Stimulated activated CD8-positive, alpha-beta memory T cell treated with anti-CD3 and anti-CD28 coated beads, Interleukin-4, amount 100 ng/mL, for 1 hour (primary cell): Measurements from ENCODE around the gene URM1.
A peak's percentile ranks its signal among the peaks of the same experiment; 100 is the strongest.
"Not testable (repeated sequence)": the region's sequence is repeated elsewhere in the genome, so short reads cannot be mapped to it uniquely, and the experiment has no call there.

Source experiments
- DNase-seq, 2 donors: peaks; one replicate each; pipeline ENCODE4 v3.0.0-alpha.2; 2020; ENCODE audit warnings: low read depth in 2 of 2, low spot score in 1 of 2

The URM1 gene

GRCh38 chr9:128406848-128407391 is 35.7 kb downstream of the URM1 start:
- DNase-seq, result no peak

GRCh38 chr9:128408963-128409431 is 37.8 kb downstream of the URM1 start:
- DNase-seq, result no peak

- no peak for DNase-seq
These were observed 38.3 kb downstream of the URM1 start for GRCh38 chr9:128409450-128409849.

GRCh38 chr9:128409978-128410377 is 38.8 kb downstream of the URM1 start:
- no peak for DNase-seq

DNA sequence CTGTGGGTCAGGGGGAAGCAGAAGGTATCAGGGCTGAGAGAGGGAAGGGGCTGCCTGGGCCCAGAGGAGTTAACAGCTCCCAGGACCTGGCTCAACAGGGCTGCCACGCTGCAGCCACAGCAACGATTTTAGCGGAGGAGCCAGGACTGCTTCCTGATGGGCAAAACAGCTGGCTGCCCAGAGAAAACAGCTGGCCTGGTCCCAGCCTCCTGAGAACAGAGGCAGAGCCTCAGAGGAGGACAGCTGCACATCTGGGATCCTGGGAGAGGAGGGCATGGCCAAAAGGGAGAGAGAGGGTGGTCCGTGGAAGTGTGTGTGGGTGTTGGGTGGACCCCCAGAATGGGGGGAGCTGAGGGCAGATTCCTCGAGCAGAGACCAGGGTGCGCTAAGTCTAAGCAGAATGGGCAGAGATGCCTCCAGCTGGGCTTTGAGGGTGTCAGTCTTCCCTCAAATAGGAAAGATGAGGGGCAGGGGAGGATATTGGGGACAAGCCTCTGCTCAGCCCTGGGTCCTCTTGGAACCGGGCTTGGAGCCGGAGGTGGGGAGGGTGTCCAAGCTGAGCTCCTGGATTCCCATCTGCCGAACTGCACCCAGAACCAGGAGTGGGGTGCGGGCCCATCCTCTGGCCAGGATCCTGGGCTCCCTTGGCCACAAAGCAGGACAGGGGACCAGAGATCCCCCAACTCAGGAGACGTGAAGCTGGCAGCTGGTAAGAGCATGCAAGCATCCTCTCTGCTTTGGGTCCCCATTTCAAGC is 40.4 kb downstream of the URM1 start:
- no peak for DNase-seq

- no peak for DNase-seq
These were observed 41.1 kb downstream of the URM1 start for GRCh38 chr9:128412120-128412790.

- not testable (repeated sequence) for DNase-seq
These were observed 42.6 kb downstream of the URM1 start for GRCh38 chr9:128413728-128414127.

GRCh38 chr9:128414461-128414860 is 43.3 kb downstream of the URM1 start:
- no peak for DNase-seq

DNA sequence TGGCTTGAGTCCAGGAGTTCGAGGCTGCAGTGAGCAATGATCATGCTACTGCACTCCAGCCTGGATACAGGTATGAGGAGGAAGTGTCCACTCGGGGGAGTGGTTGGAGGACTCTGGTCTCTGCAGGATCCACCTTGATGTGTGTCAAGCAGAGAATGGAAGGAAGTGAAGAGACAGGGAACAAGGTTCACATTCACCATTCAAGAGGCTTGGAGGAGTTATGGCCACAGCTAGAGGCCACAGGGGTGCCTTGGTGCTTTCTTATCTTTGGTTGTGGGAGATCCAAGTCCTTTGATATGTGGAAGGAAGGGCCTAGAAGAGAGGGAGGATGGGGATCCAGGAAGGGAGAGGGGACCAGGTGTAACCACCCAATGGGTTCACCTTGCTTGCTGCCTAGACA is 44.1 kb downstream of the URM1 start:
- DNase-seq, result no peak

GRCh38 chr9:128416014-128416413 is 44.8 kb downstream of the URM1 start:
- no peak for DNase-seq

DNA sequence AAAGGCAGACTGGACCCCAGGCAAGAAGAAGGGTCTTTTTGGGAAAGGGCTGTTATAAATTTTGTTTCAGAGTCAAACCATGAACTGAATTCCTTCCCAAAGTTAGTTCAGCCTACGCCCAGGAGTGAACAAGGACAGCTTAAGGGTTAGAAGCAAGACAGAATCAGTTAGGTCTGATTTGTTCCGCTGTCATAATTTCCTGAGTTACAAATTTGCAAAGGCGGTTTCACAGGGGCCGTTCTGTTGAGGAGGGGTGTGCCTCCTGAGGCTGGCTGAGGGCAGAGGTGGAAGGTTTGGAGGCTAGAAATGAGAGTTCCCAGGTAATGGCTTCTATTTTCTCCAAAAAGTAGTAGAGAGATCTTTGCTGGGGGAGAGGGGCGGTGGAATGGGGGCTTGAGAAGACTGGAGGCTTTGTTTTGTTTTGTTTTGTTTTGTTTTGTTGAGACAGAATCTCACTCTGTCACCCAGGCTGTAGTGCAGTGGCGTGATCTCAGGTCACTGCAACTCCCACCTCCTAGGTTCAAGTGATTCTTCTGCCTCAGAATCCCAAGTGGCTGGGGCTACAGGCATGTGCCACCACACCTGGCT is 45.4 kb downstream of the URM1 start:
- DNase-seq, result no peak

DNA sequence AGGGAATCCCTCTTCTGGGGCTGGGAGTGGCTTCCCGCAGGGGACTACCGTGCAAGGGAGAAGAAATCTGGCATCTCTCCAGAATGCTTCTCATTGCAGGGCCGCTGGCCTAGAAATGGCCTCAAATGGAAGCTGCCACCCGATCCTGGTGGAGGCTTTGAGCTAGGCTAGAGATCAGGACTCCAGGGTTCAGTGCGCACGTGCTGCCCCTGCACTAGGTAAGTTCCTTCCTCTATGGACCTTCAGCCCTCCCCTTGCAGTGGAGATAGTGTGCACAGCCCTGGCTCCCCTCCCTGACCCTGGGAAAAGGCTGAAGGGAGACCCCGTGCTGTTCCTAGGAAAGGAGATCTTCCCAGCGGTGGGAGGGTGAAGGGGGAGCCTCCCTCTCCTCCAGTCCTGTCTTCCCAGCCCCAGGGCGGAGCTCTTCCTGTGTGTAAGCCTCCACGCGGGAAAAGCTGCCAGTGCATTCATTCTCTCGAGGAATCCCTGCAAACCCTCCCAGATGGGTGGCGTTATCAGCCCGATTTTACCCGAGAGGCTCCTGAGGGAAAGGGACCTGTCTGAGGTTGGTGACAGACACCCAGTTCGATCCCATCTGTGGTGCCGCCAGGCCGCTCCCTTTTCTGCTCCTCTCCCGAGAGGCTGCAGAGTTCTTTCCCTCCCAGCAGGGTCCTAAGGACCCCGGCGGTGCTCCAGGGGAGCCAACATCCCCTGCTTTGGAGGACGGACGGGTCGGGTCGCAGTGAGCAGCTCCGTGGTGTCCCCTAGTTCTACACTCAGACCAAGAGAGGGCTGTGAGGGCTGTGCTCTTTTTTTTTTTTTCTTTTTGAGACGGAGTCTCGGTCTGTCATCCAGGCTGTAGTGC is 48.1 kb downstream of the URM1 start:
- no peak for DNase-seq

GRCh38 chr9:128420060-128420650 is 49.0 kb downstream of the URM1 start:
- peak; percentile 32 to 43 for DNase-seq

- peak; percentile 17 to 19 for DNase-seq
These were observed 49.7 kb downstream of the URM1 start, which contains the start of gene CERCAM for GRCh38 chr9:128420651-128421481. Gene CERCAM, plus strand, starts transcription at chr9:128420857. Its CDS starts 21 bp downstream, at chr9:128420878.

DNA sequence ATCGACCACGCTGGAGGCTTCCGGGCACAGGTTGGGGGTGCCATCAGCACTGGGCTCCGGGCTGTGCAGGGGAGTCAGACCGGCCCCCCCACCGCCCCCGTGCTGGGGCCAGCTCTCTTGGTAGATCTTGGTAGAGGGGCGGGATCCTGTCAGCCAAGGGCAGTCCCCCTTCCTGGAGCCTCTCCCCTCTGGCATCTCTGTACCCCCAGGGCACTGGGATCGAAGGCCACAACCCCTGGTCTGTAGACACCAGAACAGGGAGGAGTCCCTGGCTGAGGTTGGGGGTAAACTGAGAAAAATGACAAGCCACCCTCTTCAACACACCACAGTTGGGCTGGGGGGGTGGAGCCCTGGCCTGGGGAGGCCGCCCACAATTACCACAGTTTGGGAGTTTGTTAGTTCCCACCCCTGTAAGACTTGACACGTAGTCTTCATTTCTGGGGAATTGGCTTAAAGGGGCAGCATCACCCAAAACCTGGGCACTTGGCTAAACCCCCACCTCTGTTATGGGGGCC is 50.4 kb downstream of the URM1 start:
- no peak for DNase-seq

- not testable (repeated sequence) for DNase-seq
These were observed 51.0 kb downstream of the URM1 start for GRCh38 chr9:128422022-128422782.

GRCh38 chr9:128422783-128423150 is 51.6 kb downstream of the URM1 start:
- DNase-seq, result no peak

- not testable (repeated sequence) for DNase-seq
These were observed 52.2 kb downstream of the URM1 start for GRCh38 chr9:128423356-128423755.
